NCI-H69 (cell line): ENCODE results near the gene NUB1.

Source experiments
- DNase-seq: peaks from one replicate; lab custom pipeline; 2025; lab: John Stamatoyannopoulos, UW

NUB1 gene

GRCh38 chr7:151425670-151426440, 84.2 kb downstream of the NUB1 start:
- peak; percentile 32 for DNase-seq

GRCh38 chr7:151426441-151426903, 84.9 kb downstream of the NUB1 start:
- DNase-seq = peak; percentile 94

GRCh38 chr7:151426904-151427704, 85.5 kb downstream of the NUB1 start:
- no peak for DNase-seq

- peak; percentile 78 for DNase-seq
These were observed 86.2 kb downstream of the NUB1 start for GRCh38 chr7:151427705-151428377.
